ENCODE measurements around the gene ARHGAP8. TPM values are rescaled to one million over a fixed set of nuclear protein-coding genes. Genes with fewer than 3 reads are reported as not detected.
"Not testable (repeated sequence)": the region's sequence is repeated elsewhere in the genome, so short reads cannot be mapped to it uniquely, and the experiment has no call there.

The ARHGAP8 gene
- total RNA-seq, 4 donors from 2014 or later = 14.9 to 38.8 (median 18.3) TPM

DNA sequence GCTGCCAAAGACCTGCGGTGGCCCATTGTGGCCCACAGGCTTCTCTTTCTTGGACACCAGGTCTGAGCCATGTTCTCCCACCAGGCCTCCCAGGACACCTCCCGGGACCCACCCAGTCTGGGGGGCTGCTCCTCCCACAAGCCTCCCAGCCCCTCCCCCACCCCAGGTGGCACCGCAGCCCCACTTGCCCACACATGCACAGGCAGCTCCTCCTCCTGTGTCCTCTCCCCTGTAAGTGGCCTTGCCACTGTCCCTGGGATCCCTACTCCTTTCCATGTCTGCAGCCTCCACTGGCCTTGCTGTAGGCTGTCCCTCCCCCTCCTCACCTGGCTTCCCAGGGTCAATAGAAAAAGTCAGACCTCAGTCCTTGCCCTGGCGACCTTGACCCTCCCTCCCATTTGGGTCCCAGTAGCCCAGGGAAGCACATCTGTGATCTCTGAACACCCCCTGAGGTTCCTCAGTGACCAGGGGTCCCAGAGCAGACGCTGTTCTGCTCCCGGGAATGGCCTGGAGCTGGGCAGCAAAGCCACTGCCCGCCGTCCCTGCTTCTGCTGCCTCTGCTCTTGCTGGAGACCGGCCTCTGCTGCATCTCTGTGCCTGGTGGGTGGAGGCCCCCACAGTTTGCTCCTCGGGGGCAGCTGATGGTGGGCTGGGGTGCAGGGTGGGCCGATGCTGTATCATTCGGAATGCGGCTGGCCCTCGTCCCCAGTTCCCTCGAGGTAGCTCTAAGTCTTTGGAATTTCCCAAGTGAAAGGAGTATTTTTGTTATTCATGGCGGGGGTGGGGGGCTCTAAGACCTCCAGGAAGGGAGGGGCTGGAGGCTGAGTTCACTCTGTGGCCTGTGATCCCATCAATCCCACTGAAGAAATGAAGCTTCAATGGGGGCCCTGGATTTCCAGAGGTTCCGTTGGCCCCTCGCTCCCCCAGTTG lies 43.6 kb downstream of the ARHGAP8 start:
- Histone ChIP-seq H3K36me3 (no peaks in the 10 kb centered on the region), H3K4me1 (no peaks in the 10 kb centered on the region), H3K27me3 (no peaks in the 10 kb centered on the region), H3K9me3 (no peaks in the 10 kb centered on the region), H3K4me3 (no peak overlapping the region), H3K27ac (no peak overlapping the region)
- DNase-seq = no peak
- no peak for TF ChIP-seq POLR2A (IDR thresholded peaks at IDR 0.05)
- TF ChIP-seq, protein P1, sequence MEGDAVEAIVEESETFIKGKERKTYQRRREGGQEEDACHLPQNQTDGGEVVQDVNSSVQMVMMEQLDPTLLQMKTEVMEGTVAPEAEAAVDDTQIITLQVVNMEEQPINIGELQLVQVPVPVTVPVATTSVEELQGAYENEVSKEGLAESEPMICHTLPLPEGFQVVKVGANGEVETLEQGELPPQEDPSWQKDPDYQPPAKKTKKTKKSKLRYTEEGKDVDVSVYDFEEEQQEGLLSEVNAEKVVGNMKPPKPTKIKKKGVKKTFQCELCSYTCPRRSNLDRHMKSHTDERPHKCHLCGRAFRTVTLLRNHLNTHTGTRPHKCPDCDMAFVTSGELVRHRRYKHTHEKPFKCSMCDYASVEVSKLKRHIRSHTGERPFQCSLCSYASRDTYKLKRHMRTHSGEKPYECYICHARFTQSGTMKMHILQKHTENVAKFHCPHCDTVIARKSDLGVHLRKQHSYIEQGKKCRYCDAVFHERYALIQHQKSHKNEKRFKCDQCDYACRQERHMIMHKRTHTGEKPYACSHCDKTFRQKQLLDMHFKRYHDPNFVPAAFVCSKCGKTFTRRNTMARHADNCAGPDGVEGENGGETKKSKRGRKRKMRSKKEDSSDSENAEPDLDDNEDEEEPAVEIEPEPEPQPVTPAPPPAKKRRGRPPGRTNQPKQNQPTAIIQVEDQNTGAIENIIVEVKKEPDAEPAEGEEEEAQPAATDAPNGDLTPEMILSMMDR (IDR thresholded peaks at IDR 0.05) = no peak

DNA sequence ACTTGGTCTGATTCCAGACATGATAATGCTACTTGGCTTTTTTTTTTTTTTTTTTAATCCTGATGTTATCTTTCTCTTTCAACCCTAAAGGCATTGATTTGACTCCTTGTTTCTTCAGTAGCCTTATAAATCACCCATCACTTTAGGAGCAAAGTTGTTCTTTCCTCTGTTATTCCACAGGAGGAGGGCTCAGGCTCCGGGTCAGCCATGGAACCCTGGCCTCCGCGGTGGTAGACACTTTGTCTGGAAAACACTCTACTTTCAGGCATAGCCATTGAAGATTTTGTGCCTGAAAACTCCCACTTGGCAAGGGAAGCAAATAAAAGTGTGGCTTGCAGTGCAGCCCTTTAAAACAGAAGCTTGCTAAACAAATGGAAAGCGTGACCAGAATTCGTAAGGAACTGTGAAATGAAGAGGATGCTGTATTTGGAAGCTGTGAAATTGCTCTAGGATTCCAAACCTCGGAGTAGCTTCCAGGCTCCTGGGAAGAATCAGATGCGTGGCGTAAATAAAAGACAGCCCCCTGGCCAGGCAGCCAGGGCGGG lies 44.9 kb downstream of the ARHGAP8 start:
- Histone ChIP-seq H3K27ac (no peak overlapping the region), H3K27me3 (no peaks in the 10 kb centered on the region), H3K9me3 (no peaks in the 10 kb centered on the region), H3K4me3 (no peak overlapping the region), H3K4me1 (no peaks in the 10 kb centered on the region), H3K36me3 (no peaks in the 10 kb centered on the region)
- no peak for DNase-seq
- TF ChIP-seq, protein P1 (IDR thresholded peaks at IDR 0.05) = no peak
- TF ChIP-seq POLR2A (IDR thresholded peaks at IDR 0.05) = no peak

DNA sequence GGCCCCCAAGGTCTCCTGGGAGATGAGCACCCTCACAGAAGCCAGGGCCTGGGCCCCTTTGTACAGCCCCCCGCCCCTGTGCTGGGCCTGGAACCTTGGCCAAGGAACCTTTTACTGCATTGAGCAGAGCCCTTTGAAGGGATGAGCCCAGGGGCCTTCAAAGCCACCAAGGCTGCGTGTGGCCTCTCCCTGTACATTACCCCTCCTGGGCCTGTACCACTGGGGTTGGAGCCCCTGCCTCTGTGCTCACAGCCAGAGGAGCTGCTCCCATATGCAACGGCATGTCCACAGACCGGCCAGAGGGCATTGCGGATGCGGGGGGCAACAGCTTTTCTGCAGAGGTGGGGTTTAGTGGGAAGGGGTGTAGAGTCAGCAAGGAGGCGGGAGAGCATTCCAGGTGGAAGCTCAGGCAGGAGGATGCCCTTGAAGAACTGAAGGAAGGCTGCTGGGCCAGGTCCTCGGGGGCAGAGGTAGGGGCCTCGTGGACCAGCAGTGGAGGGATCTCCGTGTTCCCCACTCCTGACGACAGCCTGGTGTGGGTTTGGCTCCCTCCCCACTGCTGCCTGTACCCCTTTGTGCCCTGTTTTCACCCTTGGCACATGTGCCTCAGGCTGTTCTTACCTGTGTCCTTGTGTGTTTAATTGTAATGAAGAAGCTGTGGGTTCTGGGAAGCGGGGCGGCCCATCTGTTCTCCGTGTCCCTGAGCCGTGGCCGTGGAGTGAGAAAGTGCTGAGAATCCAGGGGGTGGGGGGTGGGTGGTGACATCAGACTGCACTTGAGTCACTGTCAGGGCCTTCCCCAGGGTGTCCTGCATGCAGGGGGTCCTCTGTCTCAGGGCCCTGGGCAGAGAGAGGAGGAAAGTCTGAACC lies 46.9 kb downstream of the ARHGAP8 start:
- H3K4me1 ChIP-seq = no peaks in the 10 kb centered on the region
- H3K36me3 ChIP-seq = no peaks in the 10 kb centered on the region
- no peak overlapping the region for H3K27ac ChIP-seq
- H3K27me3 ChIP-seq = no peaks in the 10 kb centered on the region
- DNase-seq = no peak
- no peak overlapping the region for H3K4me3 ChIP-seq
- no peak for TF ChIP-seq POLR2A (IDR thresholded peaks at IDR 0.05)
- TF ChIP-seq, protein P1 (IDR thresholded peaks at IDR 0.05) = no peak
- no peaks in the 10 kb centered on the region for H3K9me3 ChIP-seq

DNA sequence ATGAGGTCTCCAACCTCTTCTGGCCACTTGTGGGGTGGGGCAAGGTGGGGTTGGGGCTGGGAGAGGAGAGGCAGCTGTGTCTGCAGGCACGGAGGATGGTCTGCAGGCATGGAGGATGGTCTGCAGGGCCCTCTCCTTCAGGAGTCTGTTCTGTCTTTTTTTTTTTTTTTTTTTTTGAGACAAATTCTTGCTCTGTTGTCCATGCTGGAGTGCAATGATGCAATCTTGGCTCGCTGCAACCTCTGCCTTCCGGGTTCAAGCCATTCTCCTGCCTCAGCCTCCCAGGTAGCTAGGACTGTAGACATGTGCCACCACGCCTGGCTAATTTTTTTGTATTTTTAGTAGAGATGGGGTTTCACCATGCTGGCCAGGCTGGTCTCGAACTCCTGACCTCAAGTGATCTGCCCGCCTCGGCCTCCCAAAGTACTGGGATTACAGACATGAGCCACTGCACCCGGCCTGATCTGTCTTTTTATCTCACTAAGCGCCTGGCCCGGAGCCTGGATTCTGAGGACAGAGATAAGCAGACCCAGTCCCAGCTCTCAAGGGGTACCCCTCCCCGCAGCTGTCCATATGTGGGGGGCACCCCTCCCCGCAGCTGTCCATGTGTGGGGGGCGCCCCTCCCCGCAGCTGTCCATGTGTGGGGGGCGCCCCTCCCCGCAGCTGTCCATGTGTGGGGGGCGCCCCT lies 47.7 kb downstream of the ARHGAP8 start:
- not testable (repeated sequence) for H3K4me3 ChIP-seq, H3K9me3 ChIP-seq, H3K4me1 ChIP-seq, H3K27me3 ChIP-seq, H3K27ac ChIP-seq, DNase-seq, H3K36me3 ChIP-seq

DNA sequence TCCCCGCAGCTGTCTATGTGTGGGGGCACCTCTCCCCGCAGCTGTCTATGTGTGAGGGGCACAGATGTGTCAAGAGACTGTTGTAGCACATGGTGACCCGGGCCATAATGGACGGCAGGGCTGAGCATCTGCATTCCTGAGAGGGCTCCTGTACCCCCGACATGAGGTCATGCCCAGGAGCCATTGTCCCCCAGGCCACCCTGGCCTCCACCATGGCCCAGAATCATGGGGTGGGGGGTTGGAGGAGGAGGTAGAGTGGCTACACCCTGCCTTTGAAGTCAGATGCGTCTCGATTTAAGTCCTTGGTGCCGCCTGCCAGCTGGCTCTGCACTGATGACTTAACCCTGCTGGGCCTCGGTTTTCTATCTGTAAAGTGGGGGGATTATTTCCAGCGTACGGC lies 49.1 kb downstream of the ARHGAP8 start:
- no peak for TF ChIP-seq POLR2A (IDR thresholded peaks at IDR 0.05)
- Histone ChIP-seq H3K36me3 (no peaks in the 10 kb centered on the region), H3K27ac (no peak overlapping the region), H3K27me3 (no peaks in the 10 kb centered on the region), H3K9me3 (no peaks in the 10 kb centered on the region), H3K4me3 (no peak overlapping the region), H3K4me1 (no peaks in the 10 kb centered on the region)
- no peak for DNase-seq

DNA sequence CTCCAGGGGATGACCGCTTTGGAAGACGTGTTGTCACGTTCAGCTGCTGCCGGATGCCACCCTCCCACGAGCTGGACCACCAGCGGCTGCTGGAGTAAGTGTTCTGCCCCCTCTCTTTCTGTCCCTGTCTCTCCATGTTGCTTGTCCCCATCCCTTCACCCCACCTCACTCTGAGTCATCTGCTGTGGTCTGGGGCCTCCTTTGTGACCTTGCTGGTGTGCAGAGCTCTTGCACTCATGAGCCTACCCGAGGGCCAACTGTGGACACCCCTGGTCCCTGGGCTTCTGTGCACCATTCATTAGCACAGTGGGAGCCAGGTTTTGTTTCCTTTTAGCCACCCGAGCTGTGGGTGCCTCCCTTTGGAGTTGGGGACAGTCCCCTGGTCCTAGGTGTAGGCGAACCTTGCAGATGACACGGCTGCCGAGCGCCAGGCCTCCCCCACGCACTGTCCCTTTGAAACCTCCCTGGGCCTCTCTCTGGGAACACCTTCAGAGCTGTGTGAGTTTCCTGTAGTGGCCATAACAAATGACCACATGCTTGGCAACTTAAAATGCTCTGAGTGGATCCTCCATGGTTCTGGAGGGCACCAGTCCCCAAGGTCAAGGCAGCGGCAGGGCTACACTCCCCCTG lies 49.8 kb downstream of the ARHGAP8 start:
- Histone ChIP-seq H3K9me3 (no peaks in the 10 kb centered on the region), H3K36me3 (no peaks in the 10 kb centered on the region), H3K27me3 (no peaks in the 10 kb centered on the region), H3K27ac (no peak overlapping the region), H3K4me1 (no peaks in the 10 kb centered on the region), H3K4me3 (no peak overlapping the region)
- TF ChIP-seq, protein P1 (IDR thresholded peaks at IDR 0.05) = no peak
- no peak for TF ChIP-seq POLR2A (IDR thresholded peaks at IDR 0.05)
- no peak for DNase-seq
